Rectal smooth muscle tissue (tissue), 1 donor: ENCODE data around the gene CNGA1.

Experiments
- H3K27ac ChIP-seq: one replicate; pipeline ENCODE4 v1.7.0; 2013; ENCODE audit warnings: low read depth, low read length, inconsistent platforms
- H3K27me3 ChIP-seq: one replicate; pipeline ENCODE4 v1.7.0; 2013; ENCODE audit warnings: low read length; ENCODE audit not compliant: control insufficient read depth, insufficient read depth
- H3K36me3 ChIP-seq: one replicate; pipeline ENCODE4 v1.7.0; 2013; ENCODE audit warnings: low read length; ENCODE audit not compliant: control insufficient read depth, insufficient read depth
- H3K4me1 ChIP-seq: one replicate; pipeline ENCODE4 v1.7.0; 2013; ENCODE audit warnings: low read length; ENCODE audit not compliant: control insufficient read depth, insufficient read depth
- H3K4me3 ChIP-seq: one replicate; pipeline ENCODE4 v1.7.0; 2013; ENCODE audit warnings: low read length
- H3K9ac ChIP-seq: one replicate; pipeline ENCODE4 v1.7.0; 2013; ENCODE audit warnings: low read length

CNGA1 gene

DNA sequence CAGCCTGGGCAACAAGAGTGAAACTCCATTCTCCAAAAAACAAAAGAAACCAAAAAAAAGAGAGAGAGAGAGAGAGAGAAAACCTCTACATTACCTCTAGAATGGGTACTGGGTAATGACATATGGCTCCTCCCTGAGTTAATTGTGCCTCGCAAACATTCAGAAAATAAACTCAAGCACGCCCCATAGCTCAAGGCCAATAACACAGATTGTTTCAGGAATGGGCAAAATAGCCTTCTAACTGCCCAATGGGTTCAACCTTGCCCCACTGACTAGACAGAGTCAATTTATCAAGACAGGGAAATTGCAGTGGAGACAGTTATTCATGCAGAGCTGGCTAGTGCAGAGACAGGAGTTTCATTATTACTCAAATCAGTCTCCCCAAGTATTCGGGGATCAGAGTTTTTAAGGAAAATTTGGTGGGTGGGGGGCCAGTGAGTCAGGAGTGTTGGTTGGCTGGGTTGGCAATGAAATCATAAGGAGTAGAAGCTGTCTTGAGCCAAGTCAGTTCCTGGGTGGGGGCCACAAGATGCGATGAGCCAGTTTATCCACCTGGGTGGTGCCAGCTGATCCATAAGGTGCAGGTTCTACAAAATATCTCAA lies 25.2 kb upstream of the CNGA1 start:
- H3K4me1 ChIP-seq: no peaks in the 10 kb centered on the region
- H3K27me3 ChIP-seq: no peaks in the 10 kb centered on the region
- no peak overlapping the region for H3K27ac ChIP-seq
- no peak overlapping the region for H3K9ac ChIP-seq
- no peak overlapping the region for H3K4me3 ChIP-seq
- no peaks in the 10 kb centered on the region for H3K36me3 ChIP-seq

DNA sequence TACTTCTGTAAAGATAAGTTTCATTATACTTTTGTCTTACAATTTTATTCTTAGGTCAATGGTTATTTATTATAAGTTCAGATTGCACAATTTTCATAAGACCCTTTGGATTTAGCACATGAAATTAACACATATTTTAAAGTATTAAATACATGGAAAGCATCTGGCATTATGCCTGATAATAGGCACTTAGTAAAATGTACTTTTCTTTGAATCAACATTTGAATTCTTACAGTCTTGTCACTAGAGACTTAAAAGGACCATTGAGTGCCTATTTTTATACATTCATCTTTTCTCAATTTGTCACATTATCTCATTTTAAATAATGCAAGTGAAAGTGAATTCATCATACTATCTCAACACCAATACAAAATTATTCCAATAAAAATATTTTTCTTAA lies 23.1 kb upstream of the CNGA1 start:
- Histone ChIP-seq H3K27ac (no peak overlapping the region), H3K36me3 (no peaks in the 10 kb centered on the region), H3K9ac (no peak overlapping the region), H3K4me3 (no peak overlapping the region), H3K27me3 (no peaks in the 10 kb centered on the region), H3K4me1 (no peaks in the 10 kb centered on the region)

DNA sequence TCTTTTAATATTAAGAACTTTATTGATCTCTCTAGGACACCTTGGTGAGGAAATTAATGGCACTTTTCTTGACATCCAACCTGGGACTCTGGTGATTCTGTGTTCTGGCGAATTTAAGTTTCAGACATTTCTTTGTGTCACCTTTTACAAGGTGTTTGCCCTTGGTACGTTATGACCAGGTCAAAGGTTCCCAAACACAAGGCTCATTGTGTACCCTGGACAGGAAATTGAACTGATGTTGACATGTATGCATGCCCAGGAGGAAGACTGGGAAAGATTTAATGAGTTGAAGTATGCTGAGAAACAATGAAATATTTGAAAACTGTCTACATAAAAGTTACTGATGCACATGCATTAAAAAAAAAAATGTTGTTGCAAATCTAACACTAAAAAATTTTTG lies 22.2 kb upstream of the CNGA1 start:
- H3K4me3 ChIP-seq: no peak overlapping the region
- no peaks in the 10 kb centered on the region for H3K4me1 ChIP-seq
- no peak overlapping the region for H3K27ac ChIP-seq
- H3K27me3 ChIP-seq: no peaks in the 10 kb centered on the region
- no peaks in the 10 kb centered on the region for H3K36me3 ChIP-seq
- H3K9ac ChIP-seq: no peak overlapping the region

DNA sequence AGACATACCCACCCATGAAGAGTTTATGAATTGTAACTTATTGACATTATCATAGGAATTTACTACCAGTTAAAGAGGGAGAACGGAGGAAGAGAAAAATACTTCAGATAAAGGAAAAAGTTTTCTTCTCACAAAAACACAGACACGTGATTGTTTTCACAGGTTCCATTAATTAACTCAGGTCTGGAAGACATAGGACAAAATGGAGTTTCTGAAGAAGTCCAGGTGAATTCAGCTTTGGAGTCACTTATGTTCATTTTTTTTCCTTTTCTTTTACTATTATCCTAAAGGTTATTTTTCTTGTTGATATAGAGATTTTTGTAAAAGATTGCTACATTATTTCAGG lies 20.6 kb upstream of the CNGA1 start:
- H3K36me3 ChIP-seq: no peaks in the 10 kb centered on the region
- no peak overlapping the region for H3K4me3 ChIP-seq
- H3K9ac ChIP-seq: no peak overlapping the region
- no peaks in the 10 kb centered on the region for H3K4me1 ChIP-seq
- H3K27ac ChIP-seq: no peak overlapping the region
- no peaks in the 10 kb centered on the region for H3K27me3 ChIP-seq

DNA sequence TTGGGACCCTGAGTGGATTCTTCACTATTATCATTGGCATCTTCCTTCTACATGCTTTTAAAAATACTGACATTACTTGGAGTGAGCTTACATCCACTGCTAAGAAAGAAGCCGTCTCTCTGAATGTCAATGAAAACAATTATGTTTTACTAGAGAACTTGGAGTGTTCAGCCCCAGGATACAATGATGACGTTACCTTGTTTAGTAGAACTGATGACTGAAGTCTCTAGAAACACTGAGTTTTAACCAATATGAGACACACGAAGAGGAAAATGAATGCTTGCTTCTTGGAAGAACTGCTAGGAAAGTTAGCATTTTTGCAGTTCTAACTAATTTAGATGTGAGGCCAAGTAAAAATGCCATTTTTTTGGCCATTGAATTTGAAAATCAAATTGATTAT lies 19.5 kb upstream of the CNGA1 start:
- Histone ChIP-seq H3K9ac (no peak overlapping the region), H3K4me3 (no peak overlapping the region), H3K4me1 (no peaks in the 10 kb centered on the region), H3K36me3 (no peaks in the 10 kb centered on the region), H3K27me3 (no peaks in the 10 kb centered on the region), H3K27ac (no peak overlapping the region)

DNA sequence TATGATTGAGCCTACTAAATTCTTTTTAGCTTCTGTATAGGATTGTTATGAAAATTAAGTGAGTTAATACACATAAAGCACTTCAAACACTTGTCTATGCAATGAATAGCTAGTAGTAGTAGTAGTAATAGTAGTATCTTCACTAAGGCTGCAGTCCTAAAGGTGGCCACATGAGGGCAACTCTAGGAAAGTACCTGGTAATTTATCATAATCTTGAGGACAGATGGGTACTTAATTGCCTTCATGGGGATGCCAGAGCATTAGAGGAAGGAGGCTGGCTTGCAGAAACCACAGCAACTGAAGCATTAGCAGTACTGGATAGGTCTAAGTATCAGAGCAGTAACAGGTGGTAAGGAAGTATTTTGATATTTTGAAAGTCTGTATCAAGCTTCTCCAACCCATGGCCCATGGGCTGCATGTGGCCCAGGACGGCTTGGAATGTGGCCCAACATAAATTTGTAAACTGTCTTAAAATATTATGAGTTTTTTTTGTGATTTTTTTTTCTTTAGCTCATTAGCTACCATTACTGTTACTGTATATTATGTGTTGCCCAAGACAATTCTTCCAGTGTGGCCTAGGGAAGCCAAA lies 17.4 kb upstream of the CNGA1 start:
- Histone ChIP-seq H3K27ac (no peak overlapping the region), H3K4me3 (no peak overlapping the region), H3K9ac (no peak overlapping the region), H3K36me3 (no peaks in the 10 kb centered on the region), H3K27me3 (no peaks in the 10 kb centered on the region), H3K4me1 (no peaks in the 10 kb centered on the region)

DNA sequence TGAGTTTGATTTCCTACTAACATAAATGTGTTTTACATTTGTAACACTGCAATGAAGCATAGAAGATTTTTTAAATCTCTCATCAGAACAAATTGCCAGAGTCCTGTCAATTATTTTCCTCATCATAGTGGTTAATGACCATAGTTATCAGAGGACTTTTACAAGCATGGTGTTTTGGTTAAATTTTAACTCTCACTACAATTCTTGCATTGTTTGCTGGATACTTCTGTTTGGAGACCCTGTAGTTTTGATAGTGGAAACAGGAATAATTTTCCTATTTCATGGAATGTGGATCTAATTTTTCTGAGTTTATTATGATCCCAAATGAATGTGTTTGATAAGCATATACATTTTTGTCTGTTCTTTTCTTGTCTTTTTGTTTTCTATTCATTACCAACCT lies 16.9 kb upstream of the CNGA1 start:
- no peaks in the 10 kb centered on the region for H3K4me1 ChIP-seq
- no peak overlapping the region for H3K27ac ChIP-seq
- H3K27me3 ChIP-seq: no peaks in the 10 kb centered on the region
- no peak overlapping the region for H3K4me3 ChIP-seq
- no peak overlapping the region for H3K9ac ChIP-seq
- H3K36me3 ChIP-seq: no peaks in the 10 kb centered on the region

DNA sequence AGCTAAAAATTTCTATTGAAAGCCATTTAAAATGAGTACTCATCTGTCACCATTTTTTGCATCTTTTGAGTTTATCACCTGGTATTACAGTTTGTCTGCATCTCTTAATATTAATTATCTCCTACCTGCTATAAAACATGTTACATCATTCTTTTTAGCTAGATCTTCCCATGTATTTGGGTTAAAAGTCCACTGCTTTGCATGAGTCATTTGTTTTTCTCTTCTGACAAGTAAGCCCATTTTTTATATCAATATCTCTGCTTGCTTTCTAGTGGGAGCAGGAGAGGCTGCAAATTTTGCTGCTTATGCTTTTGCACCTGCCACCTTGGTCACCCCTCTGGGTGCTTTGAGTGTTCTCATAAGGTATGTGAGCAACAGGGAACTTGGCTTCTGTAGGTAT lies 16.2 kb upstream of the CNGA1 start:
- no peak overlapping the region for H3K4me3 ChIP-seq

DNA sequence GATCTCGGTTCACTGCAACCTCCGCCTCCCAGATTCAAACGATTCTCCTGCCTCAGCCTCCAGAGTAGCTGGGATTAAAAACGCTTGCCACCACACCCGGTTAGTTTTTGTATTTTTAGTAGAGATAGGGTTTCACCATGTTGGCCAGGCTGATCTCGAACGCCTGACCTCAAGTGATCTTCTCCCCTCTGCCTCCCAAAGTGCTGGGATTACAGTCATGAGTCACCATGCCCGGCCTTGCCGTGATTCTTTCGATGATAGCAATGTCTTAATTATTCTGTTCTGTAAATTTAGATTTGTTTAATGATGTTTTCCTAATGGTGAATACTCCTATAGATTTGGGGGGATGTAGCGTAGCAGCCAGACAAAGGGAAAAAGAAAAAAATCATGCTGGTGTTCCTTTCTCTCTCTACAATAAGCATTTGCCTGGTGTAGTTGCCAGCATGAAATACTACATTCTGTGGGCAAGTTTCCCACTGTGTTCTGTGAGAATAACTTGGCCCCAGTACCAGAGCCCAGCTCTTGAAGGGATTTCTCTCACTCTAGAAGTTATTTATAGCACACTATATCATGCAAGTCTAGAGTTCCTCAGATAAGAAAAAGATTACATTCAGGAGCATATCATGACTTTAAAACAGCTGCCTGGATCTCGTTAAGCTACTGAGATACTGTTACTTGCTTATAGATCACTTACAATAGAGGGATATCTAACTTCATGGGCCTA lies 15.5 kb upstream of the CNGA1 start:
- Histone ChIP-seq H3K4me3 (no peak overlapping the region), H3K9ac (no peak overlapping the region), H3K36me3 (no peaks in the 10 kb centered on the region), H3K27ac (no peak overlapping the region), H3K27me3 (no peaks in the 10 kb centered on the region), H3K4me1 (no peaks in the 10 kb centered on the region)

More for the DNA sequence above, 16.2 kb upstream of the CNGA1 start:
- Histone ChIP-seq H3K9ac (no peak overlapping the region), H3K27ac (no peak overlapping the region), H3K4me1 (no peaks in the 10 kb centered on the region), H3K27me3 (no peaks in the 10 kb centered on the region), H3K36me3 (no peaks in the 10 kb centered on the region)

DNA sequence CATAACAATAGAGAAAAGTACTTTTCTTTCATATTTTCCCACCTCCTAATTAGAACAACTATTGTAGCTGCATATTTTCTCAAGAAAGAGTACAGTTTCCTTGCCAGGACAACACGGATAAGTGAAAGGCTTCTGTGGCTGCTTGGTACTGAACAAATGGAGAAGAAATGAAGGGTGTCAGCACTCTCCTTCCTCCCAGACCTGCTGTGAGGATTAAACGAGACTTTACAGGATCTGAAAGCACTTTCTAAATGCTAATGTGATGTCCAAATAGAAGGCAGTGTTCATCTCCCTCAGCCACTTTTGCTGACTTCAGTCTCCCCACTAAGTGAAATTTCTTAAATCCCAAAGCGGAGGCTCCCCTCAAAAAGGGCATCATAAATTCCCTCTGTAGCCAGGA lies 14.0 kb upstream of the CNGA1 start:
- no peaks in the 10 kb centered on the region for H3K36me3 ChIP-seq
- H3K27me3 ChIP-seq: no peaks in the 10 kb centered on the region
- no peaks in the 10 kb centered on the region for H3K4me1 ChIP-seq
- no peak overlapping the region for H3K9ac ChIP-seq
- H3K4me3 ChIP-seq: no peak overlapping the region
- H3K27ac ChIP-seq: no peak overlapping the region

DNA sequence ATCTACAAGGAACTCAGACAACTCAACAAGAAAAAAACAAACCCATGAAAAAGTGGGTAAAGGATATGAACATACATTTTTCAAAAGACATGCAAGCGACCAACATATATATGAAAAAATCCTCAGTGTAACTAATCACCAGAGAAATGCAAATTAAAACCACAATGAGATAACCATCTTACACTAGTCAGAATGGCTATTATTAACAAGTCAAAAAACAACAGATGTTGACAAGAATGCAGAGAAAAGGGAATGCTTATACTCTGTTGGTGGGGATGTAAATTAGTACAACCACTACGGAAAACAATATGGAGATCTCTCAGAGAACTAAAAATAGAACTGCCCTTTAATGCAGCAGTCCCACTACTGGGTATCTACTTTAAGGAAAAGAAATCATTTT lies 12.2 kb upstream of the CNGA1 start:
- Histone ChIP-seq H3K27me3 (no peaks in the 10 kb centered on the region), H3K4me3 (no peak overlapping the region), H3K4me1 (no peaks in the 10 kb centered on the region), H3K36me3 (no peaks in the 10 kb centered on the region), H3K27ac (no peak overlapping the region), H3K9ac (no peak overlapping the region)

DNA sequence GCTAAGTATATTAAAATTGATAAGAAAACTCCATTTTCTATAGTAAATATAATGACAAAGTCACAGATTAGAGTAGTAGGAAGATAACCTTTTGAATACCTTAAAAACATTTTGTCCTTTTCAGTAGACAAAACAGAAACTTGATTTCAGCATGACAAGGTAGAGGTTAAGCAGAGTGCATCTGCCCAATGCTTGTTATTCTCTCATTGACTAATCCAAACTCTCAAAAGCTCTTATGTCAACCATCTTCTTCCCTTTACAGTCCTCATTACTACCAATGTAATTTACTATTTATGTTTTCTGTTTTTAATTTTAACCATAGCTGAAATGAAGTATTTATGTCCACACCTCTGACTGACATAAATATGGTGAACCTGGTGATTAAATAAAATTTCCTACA lies 11.2 kb upstream of the CNGA1 start:
- H3K27ac ChIP-seq: no peak overlapping the region
- H3K27me3 ChIP-seq: no peaks in the 10 kb centered on the region
- H3K4me1 ChIP-seq: no peaks in the 10 kb centered on the region
- H3K4me3 ChIP-seq: no peak overlapping the region
- H3K9ac ChIP-seq: no peak overlapping the region
- no peaks in the 10 kb centered on the region for H3K36me3 ChIP-seq

DNA sequence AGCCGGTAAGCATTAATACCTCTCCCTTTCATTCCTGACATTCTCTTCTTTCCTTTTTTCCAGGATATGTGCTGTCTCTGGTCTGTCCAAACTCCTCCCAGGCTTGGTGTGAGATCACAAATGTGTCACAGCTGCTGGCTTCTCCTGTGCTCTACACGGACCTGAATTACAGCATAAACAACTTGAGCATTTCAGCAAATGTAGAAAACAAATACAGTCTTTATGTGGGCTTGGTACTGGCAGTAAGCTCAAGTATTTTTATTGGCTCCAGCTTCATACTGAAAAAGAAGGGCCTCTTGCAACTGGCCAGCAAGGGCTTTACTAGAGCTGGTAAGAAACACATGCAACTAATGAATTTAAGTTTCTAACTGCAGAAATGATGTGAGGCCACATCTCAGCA lies 8.5 kb upstream of the CNGA1 start:
- H3K27ac ChIP-seq: no peak overlapping the region
- no peaks in the 10 kb centered on the region for H3K27me3 ChIP-seq
- H3K4me1 ChIP-seq: no peaks in the 10 kb centered on the region
- no peak overlapping the region for H3K9ac ChIP-seq
- no peak overlapping the region for H3K4me3 ChIP-seq
- no peaks in the 10 kb centered on the region for H3K36me3 ChIP-seq
